Mesendoderm (in vitro differentiated cells): ENCODE results near the gene TMEM169.
"Not testable (repeated sequence)": the region's sequence is repeated elsewhere in the genome, so short reads cannot be mapped to it uniquely, and the experiment has no call there.

ENCODE experiments used
- DNase-seq: peaks from one replicate; pipeline ENCODE4 v3.0.0; 2013
- H2AK5ac ChIP-seq: 2 replicates; pipeline ENCODE4 v1.6.1; 2013; ENCODE audit warnings: low read length, inconsistent platforms
- H2BK120ac ChIP-seq: 2 replicates; pipeline ENCODE4 v1.6.1; 2013; ENCODE audit warnings: low read depth, mild to moderate bottlenecking, low read length, moderate library complexity, mixed read lengths
- H2BK15ac ChIP-seq: replicated peaks from 2 replicates; pipeline ENCODE4 v1.6.1; 2013; ENCODE audit warnings: low read depth, mild to moderate bottlenecking, moderate library complexity
- H2BK5ac ChIP-seq: 2 replicates; pipeline ENCODE4 v1.6.1; 2013; ENCODE audit warnings: low read length, inconsistent platforms
- H3K18ac ChIP-seq: 2 replicates; pipeline ENCODE4 v1.6.1; 2013; ENCODE audit warnings: mild to moderate bottlenecking, low read length, mixed read lengths
- H3K23ac ChIP-seq: one replicate; pipeline ENCODE4 v1.6.1; 2013; ENCODE audit warnings: low read length
- H3K27ac ChIP-seq: 2 replicates; pipeline ENCODE4 v1.5.1; 2013; ENCODE audit warnings: low read depth, mild to moderate bottlenecking, inconsistent platforms, low read length, moderate library complexity
- H3K27me3 ChIP-seq: 2 replicates; pipeline ENCODE4 v1.6.1; 2013; ENCODE audit warnings: low read length, control low read depth, mild to moderate bottlenecking, inconsistent platforms; ENCODE audit not compliant: insufficient read depth, poor library complexity
- H3K36me3 ChIP-seq: 2 replicates; pipeline ENCODE4 v1.6.1; 2013; ENCODE audit warnings: low read length, inconsistent platforms; ENCODE audit not compliant: control insufficient read depth, insufficient read depth
- H3K4ac ChIP-seq: one replicate; pipeline ENCODE4 v1.6.1; 2013; ENCODE audit warnings: low read depth, mild to moderate bottlenecking, low read length, moderate library complexity
- H3K4me1 ChIP-seq: 2 replicates; pipeline ENCODE4 v1.6.1; 2013; ENCODE audit warnings: low read depth, low read length, inconsistent platforms; ENCODE audit not compliant: control insufficient read depth
- H3K4me2 ChIP-seq: 2 replicates; pipeline ENCODE4 v1.6.1; 2013; ENCODE audit warnings: low read length
- H3K4me3 ChIP-seq: 2 replicates; pipeline ENCODE4 v1.5.1; 2013; ENCODE audit warnings: mild to moderate bottlenecking, low read length
- H3K56ac ChIP-seq: one replicate; pipeline ENCODE4 v1.6.1; 2013; ENCODE audit warnings: low read length
- H3K79me1 ChIP-seq: 2 replicates; pipeline ENCODE4 v1.6.1; 2013; ENCODE audit warnings: low read length, inconsistent platforms
- H3K79me2 ChIP-seq: 2 replicates; pipeline ENCODE4 v1.6.1; 2013; ENCODE audit warnings: mild to moderate bottlenecking, low read length; ENCODE audit not compliant: control insufficient read depth, insufficient read depth
- H3K9ac ChIP-seq: 2 replicates; pipeline ENCODE4 v1.6.1; 2013; ENCODE audit warnings: low read length, inconsistent platforms
- H4K5ac ChIP-seq: one replicate; pipeline ENCODE4 v1.6.1; 2013; ENCODE audit warnings: low read length
- H4K8ac ChIP-seq: one replicate; pipeline ENCODE4 v1.6.1; 2013; ENCODE audit warnings: low read depth, mild to moderate bottlenecking, control low read depth, low read length, moderate library complexity
- WGBS: extraction: QIAGEN DNeasy Blood & Tissue Kit; methylation state at CpG from one replicate; pipeline ENCODE4 v1.1.7; 2013; ENCODE audit warnings: low lambda C conversion rate, missing lambda C conversion rate; ENCODE audit not compliant: insufficient coverage; ENCODE audit errors: extremely low coverage; 5-methylcytosine and 5-hydroxymethylcytosine counted together

TMEM169 gene

DNA sequence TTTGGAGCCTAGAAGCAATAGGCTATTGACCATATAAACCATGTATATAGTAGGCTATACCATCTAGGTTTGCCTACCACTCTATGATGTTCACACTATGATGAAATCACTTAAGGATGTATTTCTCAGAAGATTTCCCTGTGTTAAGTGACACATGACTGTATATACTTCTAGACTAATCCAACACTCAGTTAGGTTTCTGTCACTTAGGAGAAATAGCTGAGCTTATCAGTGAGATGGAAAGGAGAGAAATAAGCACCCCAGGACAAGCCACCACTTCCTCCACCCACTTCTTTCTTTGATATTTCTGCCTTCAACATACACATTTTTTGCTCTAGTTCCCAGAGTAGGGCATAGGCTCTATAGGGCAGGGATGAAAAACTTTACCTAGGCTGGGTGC, 7.9 kb upstream of the TMEM169 start:
- H3K4me1 ChIP-seq = no peaks in the 10 kb centered on the region
- DNase-seq = no peak
- no peak overlapping the region for H3K27ac ChIP-seq
- no peak overlapping the region for H3K18ac ChIP-seq
- H3K56ac ChIP-seq = no peak overlapping the region
- H3K79me1 ChIP-seq = no peaks in the 10 kb centered on the region
- no peak overlapping the region for H3K4me2 ChIP-seq
- no peaks in the 10 kb centered on the region for H3K36me3 ChIP-seq
- no peak overlapping the region for H2AK5ac ChIP-seq
- no peak overlapping the region for H3K23ac ChIP-seq
- H3K79me2 ChIP-seq = no peaks in the 10 kb centered on the region
- no peak overlapping the region for H2BK15ac ChIP-seq
- no peak overlapping the region for H3K4ac ChIP-seq
- no peak overlapping the region for H2BK5ac ChIP-seq
- no peaks in the 10 kb centered on the region for H3K27me3 ChIP-seq
- H4K8ac ChIP-seq = no peak overlapping the region
- H3K9ac ChIP-seq = no peak overlapping the region
- H2BK120ac ChIP-seq = no peak overlapping the region
- H3K4me3 ChIP-seq = no peak overlapping the region
- no peak overlapping the region for H4K5ac ChIP-seq

- Histone ChIP-seq H3K18ac (no peak overlapping the region), H3K79me1 (no peaks in the 10 kb centered on the region), H3K4me3 (no peak overlapping the region), H2BK5ac (no peak overlapping the region), H3K27me3 (no peaks in the 10 kb centered on the region), H3K4me2 (no peak overlapping the region), H3K36me3 (no peaks in the 10 kb centered on the region), H3K79me2 (no peaks in the 10 kb centered on the region), H2AK5ac (no peak overlapping the region), H3K9ac (no peak overlapping the region), H3K56ac (no peak overlapping the region), H2BK15ac (no peak overlapping the region), H3K27ac (no peak overlapping the region), H4K5ac (no peak overlapping the region), H3K23ac (no peak overlapping the region), H3K4ac (no peak overlapping the region), H3K4me1 (no peaks in the 10 kb centered on the region), H4K8ac (no peak overlapping the region), H2BK120ac (no peak overlapping the region)
- DNase-seq = no peak
- WGBS = no CpG with 5 or more reads among the region's 1 CpG
Measured at GRCh38 chr2:216074380-216074779, 7.3 kb upstream of the TMEM169 start.

DNA sequence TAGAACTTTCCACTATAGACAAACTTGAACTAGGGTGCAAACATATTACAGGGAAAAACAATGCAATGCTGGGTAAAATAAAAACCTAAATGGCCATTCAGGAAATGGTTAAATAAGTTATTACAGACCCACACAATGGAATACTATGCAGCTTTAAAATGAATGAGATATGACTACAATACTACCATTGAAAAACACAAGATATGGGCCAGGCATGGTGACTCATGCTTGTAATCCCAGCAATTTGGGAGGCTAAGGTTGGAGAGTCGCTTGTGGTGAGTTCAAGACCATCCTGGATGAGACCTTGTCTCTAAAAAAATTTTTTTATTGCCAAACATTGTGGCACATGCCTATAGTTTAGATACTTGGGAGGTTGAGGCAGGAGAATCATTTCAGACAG, 6.9 kb upstream of the TMEM169 start:
- Histone ChIP-seq H3K4ac (no peak overlapping the region), H2BK120ac (no peak overlapping the region), H3K9ac (no peak overlapping the region), H3K27me3 (no peaks in the 10 kb centered on the region), H3K18ac (no peak overlapping the region), H3K4me1 (no peaks in the 10 kb centered on the region), H4K5ac (no peak overlapping the region), H3K36me3 (no peaks in the 10 kb centered on the region), H3K23ac (no peak overlapping the region), H3K79me1 (no peaks in the 10 kb centered on the region), H2AK5ac (no peak overlapping the region), H3K27ac (no peak overlapping the region), H3K4me3 (no peak overlapping the region), H3K79me2 (no peaks in the 10 kb centered on the region), H3K4me2 (no peak overlapping the region), H2BK5ac (no peak overlapping the region), H4K8ac (no peak overlapping the region), H2BK15ac (no peak overlapping the region), H3K56ac (no peak overlapping the region)
- no CpG with 5 or more reads among the region's 1 CpG for WGBS
- DNase-seq = no peak

- no CpG with 5 or more reads among the region's 6 CpGs for WGBS
Measured at GRCh38 chr2:216075510-216076485, 5.9 kb upstream of the TMEM169 start.

DNA sequence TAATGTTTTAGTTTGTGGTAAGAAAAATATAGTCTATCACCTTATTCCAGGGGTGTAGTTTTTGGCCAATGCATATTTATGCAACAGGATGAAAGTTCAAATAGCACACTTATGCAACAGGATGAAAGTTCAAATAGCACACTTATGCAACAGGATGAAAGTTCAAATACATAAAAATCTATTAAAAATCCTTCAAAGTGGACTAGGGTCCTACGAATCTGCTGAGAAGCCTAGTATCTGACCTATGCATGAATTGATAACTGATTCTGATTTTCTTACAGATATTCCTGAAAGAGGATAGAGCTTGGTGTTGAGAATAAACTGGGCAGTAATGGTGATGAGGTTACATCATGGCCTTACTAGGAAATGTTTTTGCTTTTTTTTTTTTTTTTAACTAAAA, 2.9 kb upstream of the TMEM169 start:
- Histone ChIP-seq H2AK5ac (no peak overlapping the region), H3K79me1 (peaks cover 1% of the 10 kb centered on the region), H2BK5ac (no peak overlapping the region), H3K27ac (no peak overlapping the region), H3K18ac (no peak overlapping the region), H3K56ac (no peak overlapping the region), H3K4me1 (peaks cover 7% of the 10 kb centered on the region), H3K4me2 (no peak overlapping the region), H3K36me3 (no peaks in the 10 kb centered on the region), H3K4ac (no peak overlapping the region), H3K23ac (no peak overlapping the region), H2BK120ac (no peak overlapping the region), H3K9ac (no peak overlapping the region), H2BK15ac (no peak overlapping the region), H4K5ac (no peak overlapping the region), H3K27me3 (no peaks in the 10 kb centered on the region), H3K4me3 (no peak overlapping the region), H3K79me2 (no peaks in the 10 kb centered on the region), H4K8ac (no peak overlapping the region)
- no peak for DNase-seq
- WGBS = no CpG with 5 or more reads among the region's 1 CpG

More at GRCh38 chr2:216075510-216076485, 5.9 kb upstream of the TMEM169 start:
- Histone ChIP-seq H3K27me3 (no peaks in the 10 kb centered on the region), H3K4me2 (no peak overlapping the region), H4K8ac (no peak overlapping the region), H3K27ac (no peak overlapping the region), H2BK5ac (no peak overlapping the region), H3K9ac (no peak overlapping the region), H4K5ac (no peak overlapping the region), H3K79me2 (no peaks in the 10 kb centered on the region), H2BK15ac (no peak overlapping the region), H3K4ac (no peak overlapping the region), H3K79me1 (peaks cover 1% of the 10 kb centered on the region), H3K36me3 (no peaks in the 10 kb centered on the region), H2BK120ac (no peak overlapping the region), H3K23ac (no peak overlapping the region), H3K18ac (no peak overlapping the region), H3K4me1 (no peaks in the 10 kb centered on the region), H2AK5ac (no peak overlapping the region), H3K56ac (no peak overlapping the region), H3K4me3 (no peak overlapping the region)
- no peak for DNase-seq

DNA sequence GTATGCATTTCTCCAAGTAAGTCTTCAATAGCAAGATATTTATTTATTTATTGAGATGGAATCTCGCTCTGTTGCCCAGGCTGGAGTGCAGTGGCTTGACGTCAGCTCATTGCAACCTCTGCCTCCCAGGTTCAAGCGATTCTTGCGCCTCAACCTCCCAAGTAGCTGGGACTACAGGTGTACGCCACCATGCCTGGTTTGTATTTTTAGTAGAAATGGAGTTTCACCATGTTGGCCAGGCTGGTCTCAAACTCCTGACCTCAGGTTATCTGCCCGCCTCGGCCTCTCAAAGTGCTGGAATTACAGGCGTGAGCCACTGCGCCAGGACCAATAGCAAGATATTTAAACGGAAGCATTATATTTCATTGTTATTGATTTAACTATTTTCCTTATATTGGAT, 1.7 kb upstream of the TMEM169 start:
- H3K79me1 ChIP-seq, H4K8ac ChIP-seq, H3K36me3 ChIP-seq, H4K5ac ChIP-seq, H3K9ac ChIP-seq, H3K4ac ChIP-seq, H3K56ac ChIP-seq, H2AK5ac ChIP-seq, H2BK15ac ChIP-seq, DNase-seq, H2BK120ac ChIP-seq, H3K18ac ChIP-seq, H3K4me3 ChIP-seq, H3K79me2 ChIP-seq, H3K4me2 ChIP-seq, H3K27ac ChIP-seq, H2BK5ac ChIP-seq, H3K27me3 ChIP-seq, H3K23ac ChIP-seq: not testable (repeated sequence)
- peaks cover 11% of the 10 kb centered on the region for H3K4me1 ChIP-seq
- WGBS = no CpG with 5 or more reads among the region's 10 CpGs
